ENCODE measurements around the gene MAP2K4. TPM values are rescaled to one million over a fixed set of nuclear protein-coding genes. Genes with fewer than 3 reads are reported as not detected.

Gene MAP2K4
- total RNA-seq, 2 experiments from 2014 or later, result 12.3 to 29.1 TPM

DNA sequence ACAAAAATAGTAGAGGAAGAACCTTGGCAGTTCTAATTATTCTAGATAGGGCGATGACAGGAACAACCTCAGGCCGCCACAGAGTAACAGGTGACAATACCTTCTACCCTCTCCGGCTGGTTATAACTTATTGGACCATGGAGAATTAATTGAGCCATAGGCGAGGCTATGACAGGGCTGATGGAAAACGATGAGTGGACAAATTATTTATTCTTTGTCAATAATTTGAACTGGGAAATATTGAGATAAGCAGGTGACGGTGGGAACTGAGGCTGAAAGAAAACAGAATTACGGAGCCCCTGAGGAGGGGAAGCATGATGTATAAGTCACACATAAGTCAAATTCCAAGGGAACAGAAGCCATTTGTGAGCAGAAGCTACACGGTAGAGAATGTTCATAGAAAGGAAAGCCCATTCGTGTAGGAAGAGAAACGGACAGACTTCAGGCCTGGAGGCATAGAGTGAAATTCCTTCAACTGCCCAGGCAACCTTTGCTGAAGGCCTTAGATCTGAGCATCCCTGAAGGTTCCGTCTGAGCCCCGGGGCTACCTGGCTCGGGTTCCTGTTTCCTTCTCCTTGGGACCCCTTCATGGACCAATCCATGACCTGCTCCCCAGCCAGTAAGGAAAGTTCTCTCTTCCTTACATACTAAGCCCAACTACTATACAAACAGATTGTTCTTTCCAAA, 158.1 kb downstream of the MAP2K4 start:
- H4K20me1 ChIP-seq (ENCODE audit: insufficient read depth, low read length), result no peaks in the 10 kb centered on the region
- H2AFZ ChIP-seq (ENCODE audit: low read length), result no peak overlapping the region
- BruUV-seq (replicated peaks), result no TSS peak
- H3K27ac ChIP-seq (ENCODE audit: low read depth, low read length, poor library complexity, severe bottlenecking), result no peak overlapping the region
- no peaks in the 10 kb centered on the region for H3K79me2 ChIP-seq (ENCODE audit: insufficient read depth, low read depth, low read length)
- no peaks in the 10 kb centered on the region for H3K36me3 ChIP-seq (ENCODE audit: insufficient read depth, low read length)
- no peak for TF ChIP-seq EZH2phosphoT487 (IDR thresholded peaks at IDR 0.05; ENCODE audit: borderline replicate concordance, low read depth, low read length)
- TF ChIP-seq, protein P1, sequence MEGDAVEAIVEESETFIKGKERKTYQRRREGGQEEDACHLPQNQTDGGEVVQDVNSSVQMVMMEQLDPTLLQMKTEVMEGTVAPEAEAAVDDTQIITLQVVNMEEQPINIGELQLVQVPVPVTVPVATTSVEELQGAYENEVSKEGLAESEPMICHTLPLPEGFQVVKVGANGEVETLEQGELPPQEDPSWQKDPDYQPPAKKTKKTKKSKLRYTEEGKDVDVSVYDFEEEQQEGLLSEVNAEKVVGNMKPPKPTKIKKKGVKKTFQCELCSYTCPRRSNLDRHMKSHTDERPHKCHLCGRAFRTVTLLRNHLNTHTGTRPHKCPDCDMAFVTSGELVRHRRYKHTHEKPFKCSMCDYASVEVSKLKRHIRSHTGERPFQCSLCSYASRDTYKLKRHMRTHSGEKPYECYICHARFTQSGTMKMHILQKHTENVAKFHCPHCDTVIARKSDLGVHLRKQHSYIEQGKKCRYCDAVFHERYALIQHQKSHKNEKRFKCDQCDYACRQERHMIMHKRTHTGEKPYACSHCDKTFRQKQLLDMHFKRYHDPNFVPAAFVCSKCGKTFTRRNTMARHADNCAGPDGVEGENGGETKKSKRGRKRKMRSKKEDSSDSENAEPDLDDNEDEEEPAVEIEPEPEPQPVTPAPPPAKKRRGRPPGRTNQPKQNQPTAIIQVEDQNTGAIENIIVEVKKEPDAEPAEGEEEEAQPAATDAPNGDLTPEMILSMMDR (conservative IDR thresholded peaks at IDR 0.05; ENCODE audit: low read length), result no peak
- no peak overlapping the region for H3K4me2 ChIP-seq (ENCODE audit: low read length)
- no peak overlapping the region for H3K4me3 ChIP-seq (ENCODE audit: low read depth, low read length, poor library complexity, severe bottlenecking)
- ChIA-PET POLR2A (interaction anchor here (0.5 kb wide), 1 partner anchor 1146 kb away, joined by 4 read pairs; no protein-coding TSS in a partner anchor), CTCF (ENCODE audit: unreplicated experiment) (no interaction called here)
- no peaks in the 10 kb centered on the region for H3K4me1 ChIP-seq (ENCODE audit: insufficient read depth, low read length, poor library complexity, severe bottlenecking)
- H3K9me3 ChIP-seq (ENCODE audit: low read length), result no peaks in the 10 kb centered on the region
- DNase-seq (ENCODE audit: low spot score), result no peak
- intact Hi-C loops (cut with micrococcal nuclease; ENCODE audit: unreplicated experiment), result no loop called here
- no peaks in the 10 kb centered on the region for H3K9me2 ChIP-seq (ENCODE audit: insufficient read depth, low read length)

DNA sequence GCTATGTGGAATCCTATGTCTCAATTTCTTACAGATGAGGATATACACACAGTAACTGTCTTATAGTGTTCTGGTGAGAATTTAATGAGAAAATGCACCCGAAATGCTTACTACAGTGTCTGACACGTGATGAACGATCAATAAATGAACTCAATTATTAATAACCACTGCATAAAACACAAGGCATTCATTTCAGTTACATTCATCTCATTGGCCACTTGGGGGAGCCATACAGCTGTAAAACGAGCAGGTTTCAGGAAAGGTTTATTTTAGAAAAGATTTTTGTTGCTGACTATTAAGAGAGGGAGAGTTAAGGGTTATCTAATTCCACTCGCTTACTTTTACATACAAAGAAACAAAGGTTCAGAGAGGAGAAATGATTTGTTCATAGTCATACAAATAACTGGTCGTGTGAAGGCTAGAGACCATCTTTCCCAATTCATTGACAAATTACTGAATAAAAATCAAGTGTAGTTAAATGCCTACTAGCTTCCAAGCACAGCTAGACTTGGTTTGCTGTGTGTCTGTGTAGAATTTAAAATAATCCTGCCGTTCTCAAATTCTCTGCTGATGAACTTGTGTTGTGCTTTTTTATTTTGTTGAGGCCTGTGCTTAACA, 160.1 kb downstream of the MAP2K4 start:
- Histone ChIP-seq H3K27ac (ENCODE audit: low read depth, low read length, poor library complexity, severe bottlenecking) (no peak overlapping the region), H3K9me3 (ENCODE audit: low read length) (no peaks in the 10 kb centered on the region), H3K9me2 (ENCODE audit: insufficient read depth, low read length) (no peaks in the 10 kb centered on the region), H3K4me2 (ENCODE audit: low read length) (no peak overlapping the region), H3K36me3 (ENCODE audit: insufficient read depth, low read length) (no peaks in the 10 kb centered on the region), H2AFZ (ENCODE audit: low read length) (no peak overlapping the region), H4K20me1 (ENCODE audit: insufficient read depth, low read length) (no peaks in the 10 kb centered on the region), H3K79me2 (ENCODE audit: insufficient read depth, low read depth, low read length) (no peaks in the 10 kb centered on the region), H3K4me1 (ENCODE audit: insufficient read depth, low read length, poor library complexity, severe bottlenecking) (no peaks in the 10 kb centered on the region), H3K4me3 (ENCODE audit: low read depth, low read length, poor library complexity, severe bottlenecking) (no peak overlapping the region)
- intact Hi-C loops (cut with micrococcal nuclease; ENCODE audit: unreplicated experiment), result loop anchor here (5.0 kb wide), 1 partner anchor 562 kb away; no protein-coding TSS in a partner anchor
- TF ChIP-seq, protein P1 (conservative IDR thresholded peaks at IDR 0.05; ENCODE audit: low read length), result peak; percentile 95
- TF ChIP-seq EZH2phosphoT487 (IDR thresholded peaks at IDR 0.05; ENCODE audit: borderline replicate concordance, low read depth, low read length), result no peak
- ChIA-PET POLR2A (no interaction called here), CTCF (ENCODE audit: unreplicated experiment) (no interaction called here)
- peak; percentile 54 for DNase-seq (ENCODE audit: low spot score)
- no TSS peak for BruUV-seq (replicated peaks)

DNA sequence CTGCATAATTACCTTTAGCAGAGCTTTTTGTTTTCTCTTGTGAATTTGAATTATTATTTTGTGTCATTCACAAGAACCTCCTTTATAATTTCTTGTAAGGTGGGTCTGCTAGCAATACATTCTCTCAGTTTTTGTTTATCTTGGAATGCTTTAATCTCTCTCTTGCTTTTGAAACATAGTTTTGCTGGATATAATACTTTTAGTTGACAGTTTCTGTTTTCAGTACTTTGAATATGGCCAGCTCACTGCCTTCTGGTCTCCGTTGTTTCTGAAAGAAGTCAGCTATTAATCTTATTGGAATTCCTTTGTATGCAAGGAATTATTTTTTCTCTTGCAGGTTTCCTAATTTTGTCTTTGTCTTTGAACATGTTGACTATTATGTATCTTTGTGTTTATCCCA, 167.0 kb downstream of the MAP2K4 start:
- Histone ChIP-seq H3K9me3 (ENCODE audit: low read length) (no peaks in the 10 kb centered on the region), H3K36me3 (ENCODE audit: insufficient read depth, low read length) (no peaks in the 10 kb centered on the region), H3K9me2 (ENCODE audit: insufficient read depth, low read length) (no peaks in the 10 kb centered on the region), H2AFZ (ENCODE audit: low read length) (no peak overlapping the region), H3K4me3 (ENCODE audit: low read depth, low read length, poor library complexity, severe bottlenecking) (no peak overlapping the region), H3K4me1 (ENCODE audit: insufficient read depth, low read length, poor library complexity, severe bottlenecking) (no peaks in the 10 kb centered on the region), H4K20me1 (ENCODE audit: insufficient read depth, low read length) (no peaks in the 10 kb centered on the region), H3K79me2 (ENCODE audit: insufficient read depth, low read depth, low read length) (no peaks in the 10 kb centered on the region), H3K27ac (ENCODE audit: low read depth, low read length, poor library complexity, severe bottlenecking) (no peak overlapping the region), H3K4me2 (ENCODE audit: low read length) (no peak overlapping the region)
- ChIA-PET CTCF (ENCODE audit: unreplicated experiment) (no interaction called here), POLR2A (interaction anchor here (0.9 kb wide), 1 partner anchor 10 kb away, joined by 4 read pairs; no protein-coding TSS in a partner anchor)
- no peak for DNase-seq (ENCODE audit: low spot score)
- no TSS peak for BruUV-seq (replicated peaks)
- intact Hi-C loops (cut with micrococcal nuclease; ENCODE audit: unreplicated experiment), result no loop called here
- TF ChIP-seq EZH2phosphoT487 (IDR thresholded peaks at IDR 0.05; ENCODE audit: borderline replicate concordance, low read depth, low read length), result no peak
- TF ChIP-seq, protein P1 (conservative IDR thresholded peaks at IDR 0.05; ENCODE audit: low read length), result no peak
